ENCODE results near the gene SSU72.

The SSU72 gene

GRCh38 chr1:1556505-1556904 is 18.2 kb downstream of the SSU72 start:
- ATAC-seq (ENCODE audit: insufficient read depth, low read depth) (no peak), DNase-seq (no peak)
- no peaks in the 10 kb centered on the region for H3K27me3 ChIP-seq (ENCODE audit: insufficient read depth, low read length, poor library complexity)
- H3K4me2 ChIP-seq (ENCODE audit: insufficient read depth, low read length) = no peak overlapping the region
- no peak overlapping the region for H3K4me3 ChIP-seq (ENCODE audit: low read depth in 1 of 2, low read length in 2 of 2)
- peaks cover 63% of the 10 kb centered on the region for H3K79me2 ChIP-seq (ENCODE audit: insufficient read depth, low read length)
- H4K20me1 ChIP-seq (ENCODE audit: insufficient read depth, low read length) = peaks cover 52% of the 10 kb centered on the region
- H3K9me3 ChIP-seq (ENCODE audit: insufficient read depth, low read length, severe bottlenecking) = no peaks in the 10 kb centered on the region
- no peaks in the 10 kb centered on the region for H3K4me1 ChIP-seq (ENCODE audit: insufficient read depth, low read length)
- H3K36me3 ChIP-seq (ENCODE audit: insufficient read depth, low read length) = peaks cover 71% of the 10 kb centered on the region
- TF ChIP-seq CTCF (IDR thresholded peaks at IDR 0.05; ENCODE audit: borderline replicate concordance, extremely low read depth, low read length, poor library complexity, severe bottlenecking) = no peak
- no peak for TF ChIP-seq EZH2 (IDR thresholded peaks at IDR 0.05; ENCODE audit: borderline replicate concordance, low read depth, low read length, severe bottlenecking)
- H2AFZ ChIP-seq (ENCODE audit: low read depth, low read length) = no peak overlapping the region
- H3K9ac ChIP-seq (ENCODE audit: low read depth, low read length) = no peak overlapping the region
- H3K27ac ChIP-seq (ENCODE audit: low read length) = no peak overlapping the region

GRCh38 chr1:1554926-1555915 is 19.4 kb downstream of the SSU72 start:
- DNase-seq = no peak
- Histone ChIP-seq H3K79me2 (ENCODE audit: insufficient read depth, low read length) (peaks cover 65% of the 10 kb centered on the region), H3K27ac (ENCODE audit: low read length) (no peak overlapping the region)

GRCh38 chr1:1554550-1554925 is 20.1 kb downstream of the SSU72 start:
- Histone ChIP-seq H3K27ac (ENCODE audit: low read length) (no peak overlapping the region), H3K79me2 (ENCODE audit: insufficient read depth, low read length) (peaks cover 61% of the 10 kb centered on the region), H3K27me3 (ENCODE audit: insufficient read depth, low read length, poor library complexity) (no peaks in the 10 kb centered on the region), H3K4me1 (ENCODE audit: insufficient read depth, low read length) (no peaks in the 10 kb centered on the region), H3K4me3 (ENCODE audit: low read depth in 1 of 2, low read length in 2 of 2) (no peak overlapping the region), H3K9me3 (ENCODE audit: insufficient read depth, low read length, severe bottlenecking) (no peaks in the 10 kb centered on the region), H3K9ac (ENCODE audit: low read depth, low read length) (no peak overlapping the region), H3K4me2 (ENCODE audit: insufficient read depth, low read length) (no peak overlapping the region), H3K36me3 (ENCODE audit: insufficient read depth, low read length) (peaks cover 58% of the 10 kb centered on the region), H4K20me1 (ENCODE audit: insufficient read depth, low read length) (peaks cover 61% of the 10 kb centered on the region), H2AFZ (ENCODE audit: low read depth, low read length) (no peak overlapping the region)
- DNase-seq = no peak
- TF ChIP-seq EZH2 (IDR thresholded peaks at IDR 0.05; ENCODE audit: borderline replicate concordance, low read depth, low read length, severe bottlenecking) = no peak
- TF ChIP-seq CTCF (IDR thresholded peaks at IDR 0.05; ENCODE audit: borderline replicate concordance, extremely low read depth, low read length, poor library complexity, severe bottlenecking) = no peak
- ATAC-seq (ENCODE audit: insufficient read depth, low read depth) = no peak

More at GRCh38 chr1:1554926-1555915, 19.4 kb downstream of the SSU72 start:
- H4K20me1 ChIP-seq (ENCODE audit: insufficient read depth, low read length) = peaks cover 61% of the 10 kb centered on the region
- TF ChIP-seq EZH2 (IDR thresholded peaks at IDR 0.05; ENCODE audit: borderline replicate concordance, low read depth, low read length, severe bottlenecking) (no peak), CTCF (IDR thresholded peaks at IDR 0.05; ENCODE audit: borderline replicate concordance, extremely low read depth, low read length, poor library complexity, severe bottlenecking) (no peak)
- no peak overlapping the region for H3K9ac ChIP-seq (ENCODE audit: low read depth, low read length)
- H3K27me3 ChIP-seq (ENCODE audit: insufficient read depth, low read length, poor library complexity) = no peaks in the 10 kb centered on the region
- H3K4me1 ChIP-seq (ENCODE audit: insufficient read depth, low read length) = no peaks in the 10 kb centered on the region
- H3K9me3 ChIP-seq (ENCODE audit: insufficient read depth, low read length, severe bottlenecking) = no peaks in the 10 kb centered on the region
- no peak overlapping the region for H2AFZ ChIP-seq (ENCODE audit: low read depth, low read length)
- no peak overlapping the region for H3K4me3 ChIP-seq (ENCODE audit: low read depth in 1 of 2, low read length in 2 of 2)
- no peak for ATAC-seq (ENCODE audit: insufficient read depth, low read depth)
- H3K4me2 ChIP-seq (ENCODE audit: insufficient read depth, low read length) = no peak overlapping the region
- peaks cover 64% of the 10 kb centered on the region for H3K36me3 ChIP-seq (ENCODE audit: insufficient read depth, low read length)
